Endothelial cell of umbilical vein (primary cell): ENCODE data around the gene TMEM11.

Experiments
- EZH2 ChIP-seq: IDR thresholded peaks from 2 replicates; pipeline ENCODE4 v1.6.1; 2012; ENCODE audit warnings: borderline replicate concordance, low read depth, mild to moderate bottlenecking, moderate library complexity, low read length, inconsistent platforms; ENCODE audit not compliant: severe bottlenecking
- FOS ChIP-seq: IDR thresholded peaks from 2 replicates; pipeline ENCODE4 v1.6.1; 2011; ENCODE audit warnings: mild to moderate bottlenecking, low read length, moderate library complexity, borderline replicate concordance; ENCODE audit not compliant: insufficient read depth
- MYC ChIP-seq: IDR thresholded peaks from one replicate; pipeline ENCODE4 v1.6.1; 2011; ENCODE audit warnings: mild to moderate bottlenecking, low read depth, low read length
- POLR2A ChIP-seq: IDR thresholded peaks from 2 replicates; pipeline ENCODE4 v1.6.1; 2012; ENCODE audit warnings: low read depth, mild to moderate bottlenecking, control low read depth, low read length
- POLR2AphosphoS5 ChIP-seq: IDR thresholded peaks from 2 replicates; pipeline ENCODE4 v1.6.1; 2012; ENCODE audit warnings: low read depth, mild to moderate bottlenecking, control low read depth, low read length, moderate library complexity; ENCODE audit not compliant: insufficient read depth
- TF ChIP-seq, protein P1 (sequence below), 2 donors: IDR thresholded peaks; 1 replicate in 1 of 2; 2 replicates in 1 of 2; pipeline ENCODE4 v1.5.1; 2011; ENCODE audit warnings: low read length in 2 of 2, mild to moderate bottlenecking in 2 of 2, moderate library complexity in 2 of 2, control low read depth in 1 of 2, inconsistent platforms in 1 of 2, low read depth in 1 of 2; ENCODE audit not compliant: insufficient read depth in 1 of 2; ENCODE audit errors: extremely low read depth in 1 of 2
- TF ChIP-seq, protein P2 (sequence below): IDR thresholded peaks from 2 replicates; pipeline ENCODE4 v1.6.1; 2011; ENCODE audit not compliant: insufficient read depth, insufficient read length

DNA sequence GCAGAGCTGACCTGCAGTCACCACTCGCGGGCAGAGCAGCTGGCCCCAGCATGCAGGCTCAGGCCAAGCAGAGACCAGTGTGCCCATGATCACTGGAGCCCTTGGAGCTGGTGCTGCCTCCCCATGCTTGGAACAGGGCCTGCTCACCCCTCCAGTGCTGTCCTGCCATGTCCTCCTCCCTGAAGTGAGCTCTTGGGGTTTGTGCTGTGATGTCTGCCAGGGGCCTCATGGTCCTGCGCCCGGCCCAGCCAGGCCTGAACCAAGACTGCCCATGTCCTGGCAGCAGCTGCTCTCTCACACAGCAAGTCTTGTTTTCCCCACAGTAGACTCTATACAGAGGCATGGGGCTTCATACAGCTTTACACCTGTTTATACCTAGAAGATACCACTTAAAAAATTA lies 24.6 kb downstream of the TMEM11 start:
- TF ChIP-seq POLR2A (no peak), EZH2 (no peak), POLR2AphosphoS5 (no peak), FOS (no peak), MYC (no peak)
- TF ChIP-seq, protein P1, sequence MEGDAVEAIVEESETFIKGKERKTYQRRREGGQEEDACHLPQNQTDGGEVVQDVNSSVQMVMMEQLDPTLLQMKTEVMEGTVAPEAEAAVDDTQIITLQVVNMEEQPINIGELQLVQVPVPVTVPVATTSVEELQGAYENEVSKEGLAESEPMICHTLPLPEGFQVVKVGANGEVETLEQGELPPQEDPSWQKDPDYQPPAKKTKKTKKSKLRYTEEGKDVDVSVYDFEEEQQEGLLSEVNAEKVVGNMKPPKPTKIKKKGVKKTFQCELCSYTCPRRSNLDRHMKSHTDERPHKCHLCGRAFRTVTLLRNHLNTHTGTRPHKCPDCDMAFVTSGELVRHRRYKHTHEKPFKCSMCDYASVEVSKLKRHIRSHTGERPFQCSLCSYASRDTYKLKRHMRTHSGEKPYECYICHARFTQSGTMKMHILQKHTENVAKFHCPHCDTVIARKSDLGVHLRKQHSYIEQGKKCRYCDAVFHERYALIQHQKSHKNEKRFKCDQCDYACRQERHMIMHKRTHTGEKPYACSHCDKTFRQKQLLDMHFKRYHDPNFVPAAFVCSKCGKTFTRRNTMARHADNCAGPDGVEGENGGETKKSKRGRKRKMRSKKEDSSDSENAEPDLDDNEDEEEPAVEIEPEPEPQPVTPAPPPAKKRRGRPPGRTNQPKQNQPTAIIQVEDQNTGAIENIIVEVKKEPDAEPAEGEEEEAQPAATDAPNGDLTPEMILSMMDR (IDR thresholded peaks at IDR 0.05; ENCODE audit: extremely low read depth in 1 of 2, insufficient read depth in 1 of 2, low read depth in 1 of 2, low read length in 2 of 2): no peak
- TF ChIP-seq, protein P2, sequence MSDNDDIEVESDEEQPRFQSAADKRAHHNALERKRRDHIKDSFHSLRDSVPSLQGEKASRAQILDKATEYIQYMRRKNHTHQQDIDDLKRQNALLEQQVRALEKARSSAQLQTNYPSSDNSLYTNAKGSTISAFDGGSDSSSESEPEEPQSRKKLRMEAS: no peak
